NB4 (cell line): Measurements from ENCODE around the gene CDHR2.

Experiments
- CTCF ChIP-seq: IDR thresholded peaks from one replicate; pipeline ENCODE4 v1.5.1; 2012; ENCODE audit warnings: low read depth, low read length
- POLR2A ChIP-seq: IDR thresholded peaks from 2 replicates; pipeline ENCODE4 v1.6.1; 2011; ENCODE audit warnings: mild to moderate bottlenecking; ENCODE audit not compliant: insufficient read length; ENCODE audit errors: extremely low read depth

GRCh38 chr5:176517053-176517661 is 32.0 kb upstream of the CDHR2 start:
- TF ChIP-seq CTCF (no peak), POLR2A (no peak)
